CD4-positive, alpha-beta T cell (primary cell): ENCODE results near the gene ACKR2. TPM values are rescaled to one million over a fixed set of nuclear protein-coding genes. Genes with fewer than 3 reads are reported as not detected.

Experiments used
- ATAC-seq: fragments of 200-7000 bp; cut with Tn5 transposase; one replicate; pipeline ENCODE4 v1.10.0; 2022; ENCODE audit warnings: mild to moderate bottlenecking; ENCODE audit not compliant: poor library complexity
- CTCF ChIA-PET: fragments of 350-600 bp; sonication (Branson Sonifier 250); formaldehyde crosslinking; loops from one replicate; lab custom pipeline; 2021; ENCODE audit warnings: antibody characterized with exemption, inconsistent platforms; lab: Charles Lee
- POLR2A ChIA-PET: fragments of 350-600 bp; sonication (Branson Sonifier 250); formaldehyde crosslinking; loops from one replicate; lab custom pipeline; 2021; ENCODE audit warnings: antibody characterized with exemption, inconsistent platforms; lab: Charles Lee
- DNase-seq, 14 experiments: peaks; one replicate each; pipeline ENCODE4 v3.0.0-alpha.2; 2013 to 2020; ENCODE audit warnings: mixed read lengths in 2 of 14
- H3K27ac ChIP-seq, 2 donors: one replicate each; pipeline versions ENCODE4 v1.5.1 to v1.7.0; 2013; ENCODE audit warnings: low read length in 2 of 2, low read depth in 1 of 2, mild to moderate bottlenecking in 1 of 2
- H3K27me3 ChIP-seq, 2 experiments: 1 replicate in 1 of 2; 2 replicates in 1 of 2; pipeline versions ENCODE4 v1.6.1 to v1.7.0; 2013; ENCODE audit warnings: low read length in 2 of 2, control low read depth in 1 of 2, mild to moderate bottlenecking in 1 of 2, moderate library complexity in 1 of 2; ENCODE audit not compliant: insufficient read depth in 2 of 2, control insufficient read depth in 1 of 2
- H3K36me3 ChIP-seq: one replicate; pipeline ENCODE4 v1.6.1; 2013; ENCODE audit warnings: low read length, control low read depth; ENCODE audit not compliant: insufficient read depth
- H3K4me1 ChIP-seq: one replicate; pipeline ENCODE4 v1.6.1; 2013; ENCODE audit warnings: low read length, control low read depth; ENCODE audit not compliant: insufficient read depth
- H3K4me3 ChIP-seq: one replicate; pipeline ENCODE4 v1.5.1; 2013; ENCODE audit warnings: mild to moderate bottlenecking, low read length, moderate library complexity
- H3K9me3 ChIP-seq, 2 experiments: 1 replicate in 1 of 2; 2 replicates in 1 of 2; pipeline versions ENCODE4 v1.6.1 to v1.7.0; 2013; ENCODE audit warnings: low read length in 2 of 2, mild to moderate bottlenecking in 2 of 2, control low read depth in 1 of 2, moderate library complexity in 1 of 2; ENCODE audit not compliant: control insufficient read depth in 1 of 2, insufficient read depth in 1 of 2
- H3K27ac Mint-ChIP-seq: one replicate; pipeline ENCODE4 v1.8.0; 2020; ENCODE audit warnings: mixed read lengths
- H3K27me3 Mint-ChIP-seq: one replicate; pipeline ENCODE4 v1.8.0; 2021; ENCODE audit warnings: mixed read lengths
- H3K36me3 Mint-ChIP-seq: one replicate; pipeline ENCODE4 v1.8.0; 2021; ENCODE audit warnings: low read depth, mixed read lengths
- H3K4me1 Mint-ChIP-seq: one replicate; pipeline ENCODE4 v1.8.0; 2021; ENCODE audit warnings: low read depth, mixed read lengths
- H3K4me3 Mint-ChIP-seq: one replicate; pipeline ENCODE4 v1.8.0; 2020; ENCODE audit warnings: mild to moderate bottlenecking, mixed read lengths
- H3K9me3 Mint-ChIP-seq: one replicate; pipeline ENCODE4 v1.8.0; 2020; ENCODE audit warnings: mixed read lengths
- intact Hi-C, 2 experiments: fragments of 100-400 bp; cut with DNase I in 1 of 2; cut with micrococcal nuclease in 1 of 2; formaldehyde crosslinking; loops; one replicate each; pipeline versions ENCODE4 v1.15.1 to v1.9.0; 2023 to 2025; cut with DNase I, micrococcal nuclease
- total RNA-seq, 174 experiments: library from RNA in 2 of 174; stranded (reverse) in 2 of 174; gene quantifications; one replicate each; pipeline ENCODE4 v1.2.3 and lab custom pipeline; 2021 to 2026
- TF ChIP-seq, protein P1 (sequence below): fragments of 200-600 bp; IDR thresholded peaks from one replicate; pipeline ENCODE4 v1.8.0; 2022; ENCODE audit warnings: antibody characterized with exemption, mild to moderate bottlenecking

ACKR2 gene
- total RNA-seq, 2 experiments from 2014 or later: 0.42 TPM; not detected in 1

- no peaks in the 10 kb centered on the region for H3K9me3 ChIP-seq
- no peaks in the 10 kb centered on the region for H3K36me3 Mint-ChIP-seq
- no peak overlapping the region for H3K27ac ChIP-seq
- H3K27ac Mint-ChIP-seq: no peak overlapping the region
- no peaks in the 10 kb centered on the region for H3K27me3 Mint-ChIP-seq
- H3K36me3 ChIP-seq: no peaks in the 10 kb centered on the region
- ATAC-seq (no peak), DNase-seq (no peak)
- ChIA-PET CTCF (no interaction called here), POLR2A (no interaction called here)
- no peaks in the 10 kb centered on the region for H3K27me3 ChIP-seq
- H3K4me1 ChIP-seq: no peaks in the 10 kb centered on the region
- H3K4me3 Mint-ChIP-seq: no peak overlapping the region
- no peak overlapping the region for H3K4me3 ChIP-seq
- H3K4me1 Mint-ChIP-seq: no peaks in the 10 kb centered on the region
- no peaks in the 10 kb centered on the region for H3K9me3 Mint-ChIP-seq
- intact Hi-C loops: no loop called here
- TF ChIP-seq, protein P1, sequence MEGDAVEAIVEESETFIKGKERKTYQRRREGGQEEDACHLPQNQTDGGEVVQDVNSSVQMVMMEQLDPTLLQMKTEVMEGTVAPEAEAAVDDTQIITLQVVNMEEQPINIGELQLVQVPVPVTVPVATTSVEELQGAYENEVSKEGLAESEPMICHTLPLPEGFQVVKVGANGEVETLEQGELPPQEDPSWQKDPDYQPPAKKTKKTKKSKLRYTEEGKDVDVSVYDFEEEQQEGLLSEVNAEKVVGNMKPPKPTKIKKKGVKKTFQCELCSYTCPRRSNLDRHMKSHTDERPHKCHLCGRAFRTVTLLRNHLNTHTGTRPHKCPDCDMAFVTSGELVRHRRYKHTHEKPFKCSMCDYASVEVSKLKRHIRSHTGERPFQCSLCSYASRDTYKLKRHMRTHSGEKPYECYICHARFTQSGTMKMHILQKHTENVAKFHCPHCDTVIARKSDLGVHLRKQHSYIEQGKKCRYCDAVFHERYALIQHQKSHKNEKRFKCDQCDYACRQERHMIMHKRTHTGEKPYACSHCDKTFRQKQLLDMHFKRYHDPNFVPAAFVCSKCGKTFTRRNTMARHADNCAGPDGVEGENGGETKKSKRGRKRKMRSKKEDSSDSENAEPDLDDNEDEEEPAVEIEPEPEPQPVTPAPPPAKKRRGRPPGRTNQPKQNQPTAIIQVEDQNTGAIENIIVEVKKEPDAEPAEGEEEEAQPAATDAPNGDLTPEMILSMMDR: no peak
These were observed 45.1 kb upstream of the ACKR2 start for GRCh38 chr3:42764115-42764514.

DNA sequence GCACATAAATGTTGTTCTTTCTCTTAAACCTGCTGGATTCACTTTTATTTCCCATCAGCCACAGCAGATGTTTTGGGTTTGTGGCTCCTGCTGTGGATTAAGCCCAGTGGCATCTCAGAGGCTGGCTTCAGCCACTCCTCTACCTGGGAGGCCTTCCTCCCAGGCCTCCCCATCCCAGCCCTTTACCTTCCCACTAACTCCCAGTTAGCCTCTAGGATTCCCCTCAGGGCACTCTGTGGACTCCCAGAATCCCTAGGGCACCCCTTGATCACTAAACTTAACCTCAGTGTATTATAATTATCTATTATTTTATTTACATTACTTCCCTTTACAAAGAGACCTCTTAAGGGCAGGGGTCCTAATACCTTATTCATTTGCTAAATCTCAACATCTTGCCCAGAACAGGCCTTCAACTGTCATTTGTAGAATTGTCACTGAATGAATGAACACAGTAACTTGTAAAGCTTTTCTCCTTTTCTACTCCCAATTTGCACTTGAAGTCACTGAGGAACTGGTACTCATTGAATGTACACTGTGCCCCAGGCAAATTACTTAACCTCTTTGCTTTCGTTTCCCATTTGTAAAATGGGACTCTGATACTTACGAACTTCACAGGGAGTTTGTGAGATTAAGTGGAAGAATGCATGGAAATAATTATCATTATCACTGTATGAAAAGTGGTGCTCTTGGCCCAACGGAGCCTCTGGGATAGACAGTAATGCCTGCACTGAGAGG lies 44.5 kb upstream of the ACKR2 start:
- CTCF ChIA-PET: no interaction called here
- H3K4me1 Mint-ChIP-seq: no peaks in the 10 kb centered on the region
- Histone ChIP-seq H3K9me3 (no peaks in the 10 kb centered on the region), H3K27me3 (no peaks in the 10 kb centered on the region), H3K4me1 (no peaks in the 10 kb centered on the region), H3K4me3 (no peak overlapping the region), H3K27ac (no peak overlapping the region), H3K36me3 (no peaks in the 10 kb centered on the region)
- no peaks in the 10 kb centered on the region for H3K36me3 Mint-ChIP-seq
- H3K27me3 Mint-ChIP-seq: no peaks in the 10 kb centered on the region
- no peak overlapping the region for H3K27ac Mint-ChIP-seq
- H3K4me3 Mint-ChIP-seq: no peak overlapping the region
- no peak for ATAC-seq
- no peak for DNase-seq
- H3K9me3 Mint-ChIP-seq: no peaks in the 10 kb centered on the region
- POLR2A ChIA-PET: no interaction called here
- TF ChIP-seq, protein P1: no peak
- intact Hi-C loops: no loop called here

DNA sequence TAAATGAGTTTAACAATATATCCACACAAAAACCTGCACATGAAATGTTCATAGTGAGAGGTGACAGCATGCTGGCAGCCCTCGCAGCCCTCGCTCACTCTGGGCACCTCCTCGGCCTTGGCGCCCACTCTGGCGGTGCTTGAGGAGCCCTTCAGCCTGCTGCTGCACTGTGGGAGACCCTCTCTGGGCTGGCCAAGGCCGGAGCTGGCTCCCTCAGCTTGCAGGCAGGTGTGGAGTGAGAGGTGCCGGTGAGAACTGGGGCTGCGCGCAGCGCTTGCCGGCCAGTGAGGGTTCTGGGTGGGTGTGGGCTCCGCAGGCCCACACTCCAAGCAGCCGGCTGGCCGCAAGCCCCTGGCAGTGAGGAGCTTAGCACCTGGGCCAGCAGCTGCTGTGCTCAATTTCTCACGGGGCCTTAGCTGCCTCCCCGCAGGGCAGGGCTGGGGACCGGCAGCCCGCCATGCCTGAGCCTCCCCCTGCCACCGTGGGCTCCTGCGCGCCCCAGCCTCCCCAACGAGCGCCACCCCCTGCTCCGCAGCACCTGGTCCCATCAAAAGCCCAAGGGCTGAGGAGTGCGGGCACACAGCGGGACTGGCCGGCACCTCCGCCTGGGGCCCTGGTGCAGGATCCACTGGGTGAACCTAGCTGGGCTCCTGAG lies 39.6 kb upstream of the ACKR2 start:
- peaks cover 13% of the 10 kb centered on the region for H3K4me1 Mint-ChIP-seq
- intact Hi-C loops: no loop called here
- POLR2A ChIA-PET: interaction anchor here (0.7 kb wide), 1 partner anchor 14 kb away, joined by 3 read pairs; no protein-coding TSS in a partner anchor
- peaks cover 4% of the 10 kb centered on the region for H3K36me3 Mint-ChIP-seq
- Histone ChIP-seq H3K4me3 (no peak overlapping the region), H3K27ac (no peak overlapping the region), H3K9me3 (no peaks in the 10 kb centered on the region), H3K4me1 (peaks cover 6% of the 10 kb centered on the region), H3K27me3 (no peaks in the 10 kb centered on the region), H3K36me3 (no peaks in the 10 kb centered on the region)
- H3K9me3 Mint-ChIP-seq: no peaks in the 10 kb centered on the region
- TF ChIP-seq, protein P1: no peak
- H3K4me3 Mint-ChIP-seq: no peak overlapping the region
- no peaks in the 10 kb centered on the region for H3K27me3 Mint-ChIP-seq
- CTCF ChIA-PET: interaction anchor here (0.7 kb wide), 1 partner anchor 12 kb away, joined by 3 read pairs; no protein-coding TSS in a partner anchor
- ATAC-seq: no peak
- H3K27ac Mint-ChIP-seq: no peak overlapping the region
- DNase-seq: no peak
